ENCODE results near the gene GON7.
"Not testable (repeated sequence)": the region's sequence is repeated elsewhere in the genome, so short reads cannot be mapped to it uniquely, and the experiment has no call there.

The GON7 gene

GRCh38 chr14:93195316-93195999 lies 11.4 kb downstream of the GON7 start:
- DNase-seq = no peak

- DNase-seq = no peak
Measured at GRCh38 chr14:93186956-93187355, 19.9 kb downstream of the GON7 start.

DNA sequence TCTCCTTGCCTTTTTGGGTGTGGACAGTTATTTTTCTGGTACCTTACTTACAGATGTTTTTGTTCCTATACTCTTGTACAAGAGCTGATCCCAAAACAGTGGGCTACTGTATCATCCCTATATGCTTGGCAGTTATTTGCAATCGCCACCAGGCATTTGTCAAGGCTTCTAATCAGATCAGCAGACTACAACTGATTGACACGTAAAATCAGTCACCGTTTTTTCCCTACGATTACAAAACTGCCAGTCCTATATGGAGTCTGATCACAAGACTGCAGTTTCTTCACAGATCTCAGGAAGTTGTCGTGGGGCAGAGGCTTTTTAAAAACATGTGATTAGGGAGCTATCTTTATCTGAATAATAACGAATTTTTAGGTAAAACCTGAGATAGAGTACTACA lies 20.4 kb downstream of the GON7 start:
- no peak for DNase-seq

- no peak for DNase-seq
Measured at GRCh38 chr14:93185349-93185720, 21.5 kb downstream of the GON7 start.

- peak; percentile 93 for DNase-seq
Measured at GRCh38 chr14:93184391-93185348, 22.2 kb downstream of the GON7 start, which contains the start of the genes LYSET and MOAP1. TSS of gene LYSET (plus strand) at chr14:93185317. CDS start at chr14:93185406, 89 bp downstream. TSS of gene MOAP1 (minus strand) at chr14:93184897. CDS start at chr14:93184242, 655 bp downstream.

- no peak for DNase-seq
Measured at GRCh38 chr14:93183596-93184317, 23.1 kb downstream of the GON7 start.

GRCh38 chr14:93175492-93175891 lies 31.4 kb downstream of the GON7 start:
- no peak for DNase-seq

DNA sequence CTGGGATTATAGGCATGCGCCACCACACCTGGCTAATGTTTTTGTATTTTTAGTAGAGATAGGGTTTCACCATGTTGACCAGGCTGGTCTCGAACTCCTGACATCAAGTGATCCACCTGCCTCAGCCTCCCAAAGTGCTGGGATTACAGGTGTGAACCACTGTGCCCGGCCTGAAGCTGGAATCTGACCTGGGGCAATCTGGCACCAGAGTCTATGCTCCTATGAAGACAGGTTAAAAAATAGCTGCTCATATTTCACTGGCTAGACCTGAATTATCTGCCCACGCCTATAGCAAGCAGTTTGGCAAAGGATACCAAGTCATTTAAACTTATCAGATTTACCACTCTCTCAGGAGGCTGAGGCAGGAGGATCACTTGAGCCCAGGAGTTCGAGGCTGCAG lies 32.1 kb downstream of the GON7 start:
- not testable (repeated sequence) for DNase-seq

GRCh38 chr14:93173943-93174395 lies 32.9 kb downstream of the GON7 start:
- no peak for DNase-seq

DNA sequence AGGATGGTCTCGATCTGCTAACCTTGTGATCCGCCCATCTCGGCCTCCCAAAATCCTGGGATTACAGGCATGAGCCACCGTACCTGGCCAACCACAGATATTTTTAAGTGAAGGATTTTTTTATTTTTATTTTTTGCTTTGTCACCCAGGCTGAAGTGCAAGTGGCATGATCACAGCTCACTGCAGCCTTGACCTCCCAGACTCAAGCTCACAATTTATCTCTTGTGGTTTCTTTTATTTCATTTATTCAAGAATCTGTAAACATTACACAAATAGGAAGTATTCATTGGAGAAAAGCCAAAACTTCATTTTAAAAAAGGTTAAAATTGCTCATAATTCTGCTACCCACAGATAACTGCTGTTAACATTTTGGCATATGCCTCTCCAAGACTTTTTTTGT lies 35.5 kb downstream of the GON7 start:
- DNase-seq = no peak

DNA sequence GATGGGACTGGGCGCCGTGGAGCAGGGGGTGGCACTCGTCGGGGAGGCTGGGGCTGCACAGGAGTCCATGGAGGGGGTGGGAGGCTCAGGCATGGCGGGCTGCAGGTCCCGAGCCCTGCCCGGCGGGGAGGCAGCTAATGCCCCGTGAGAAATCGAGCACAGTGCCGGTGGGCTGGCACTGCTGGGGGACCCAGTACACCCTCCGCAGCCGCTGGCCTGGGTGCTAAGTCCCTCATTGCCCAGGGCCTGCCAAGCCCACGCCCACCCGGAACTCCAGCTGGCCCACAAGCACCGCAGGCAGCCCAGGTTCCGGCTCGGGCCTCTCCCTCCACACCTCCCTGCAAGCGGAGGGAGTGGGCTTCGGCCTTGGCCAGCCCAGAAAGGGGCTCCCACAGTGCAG lies 36.7 kb downstream of the GON7 start:
- DNase-seq = not testable (repeated sequence)

DNA sequence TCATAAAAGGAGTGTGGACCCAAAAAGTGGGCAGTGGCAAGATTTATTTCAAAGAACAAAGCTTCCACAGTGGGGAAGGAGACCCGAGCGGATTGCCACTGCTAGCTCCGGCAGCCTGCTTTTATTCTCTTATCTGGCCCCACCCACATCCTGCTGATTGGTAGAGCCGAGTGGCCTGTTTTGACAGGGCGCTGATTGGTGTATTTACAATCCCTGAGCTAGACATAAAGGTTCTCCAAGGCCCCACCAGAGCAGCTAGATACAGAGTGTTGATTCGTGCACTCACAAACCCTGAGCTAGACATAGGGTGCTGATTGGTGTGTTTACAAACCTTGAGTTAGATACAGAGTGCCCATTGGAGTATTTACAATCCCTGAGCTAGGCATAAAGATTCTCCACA lies 37.2 kb downstream of the GON7 start:
- DNase-seq = not testable (repeated sequence)

DNA sequence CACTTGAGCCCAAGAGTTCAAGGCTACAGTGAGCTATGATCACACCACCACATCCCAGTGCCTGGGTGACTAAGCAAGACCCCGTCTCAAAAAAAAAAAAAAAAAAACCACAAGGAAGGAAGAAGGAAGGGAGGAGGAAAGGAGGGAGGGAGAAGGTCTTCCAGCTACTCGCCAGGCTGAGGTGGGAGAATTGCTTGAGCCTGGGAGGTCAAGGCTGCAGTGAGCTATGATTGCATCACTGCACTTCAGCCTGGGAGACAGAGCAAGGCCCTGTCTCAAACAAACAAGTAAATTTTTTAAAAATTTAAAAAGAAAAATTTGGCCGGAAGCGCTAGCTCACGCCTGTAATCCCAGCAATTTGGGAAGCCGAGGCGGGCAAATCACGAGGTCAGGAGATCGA lies 38.3 kb downstream of the GON7 start:
- not testable (repeated sequence) for DNase-seq

DNA sequence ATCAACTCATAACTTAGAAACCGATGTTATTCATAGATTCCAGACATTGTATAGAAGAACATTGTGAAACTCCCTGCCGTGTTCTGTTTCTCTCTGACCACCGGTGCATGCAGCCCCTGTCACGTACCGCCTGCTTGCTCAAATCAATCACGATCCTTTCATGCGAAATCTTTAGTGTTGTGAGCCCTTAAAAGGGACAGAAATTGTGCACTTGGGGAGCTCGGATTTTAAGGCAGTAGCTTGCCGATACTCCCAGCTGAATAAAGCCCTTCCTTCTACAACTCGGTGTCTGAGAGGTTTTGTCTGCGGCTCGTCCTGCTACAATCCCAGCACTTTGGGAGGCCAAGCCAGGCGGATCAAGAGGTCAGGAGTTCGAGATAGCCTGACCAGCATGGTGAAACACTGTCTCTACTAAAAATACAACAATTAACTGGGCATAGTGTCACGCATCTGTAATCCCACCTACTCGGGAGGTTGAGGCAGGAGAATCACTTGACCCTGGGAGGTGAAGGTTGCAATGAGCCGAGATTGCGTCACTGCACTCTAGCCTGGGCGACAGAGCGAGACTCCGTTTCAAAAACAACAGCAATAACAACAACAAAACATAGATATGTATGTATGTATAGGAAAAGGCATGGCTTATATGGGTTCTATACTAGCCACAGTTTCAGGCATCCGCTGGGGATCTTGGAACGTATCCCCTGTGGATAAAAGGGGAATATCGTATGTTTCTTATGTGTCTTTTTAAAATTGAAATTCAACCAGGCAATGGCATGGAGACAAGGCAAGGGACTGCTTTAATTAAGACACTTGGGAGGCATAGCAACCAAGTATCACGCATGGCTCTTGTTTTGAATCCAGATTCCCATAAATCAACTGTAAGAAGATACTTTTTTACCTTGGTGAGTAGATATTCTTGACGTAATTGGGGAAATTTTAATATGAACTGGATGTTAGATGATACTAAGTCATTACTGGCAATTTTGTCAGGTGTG lies 41.3 kb downstream of the GON7 start:
- not testable (repeated sequence) for DNase-seq

DNA sequence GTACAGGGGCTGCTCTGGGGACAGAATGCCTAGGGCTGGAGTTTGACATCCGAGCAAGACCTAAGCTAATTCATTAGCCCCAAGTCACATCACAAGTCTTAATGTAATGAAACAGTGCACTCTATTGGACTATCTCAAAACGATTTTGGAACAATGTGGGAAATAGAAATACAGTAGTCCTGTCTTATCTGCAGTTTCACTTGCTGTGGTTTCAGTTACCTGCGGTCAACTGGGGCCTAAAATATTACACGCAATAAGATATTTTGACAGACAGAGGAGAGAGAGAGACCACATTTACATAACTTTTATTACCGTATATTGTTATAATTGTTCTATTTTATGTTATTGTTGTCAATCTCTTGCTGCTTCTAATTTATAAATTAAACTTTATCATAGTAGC lies 43.3 kb downstream of the GON7 start:
- DNase-seq = no peak

DNA sequence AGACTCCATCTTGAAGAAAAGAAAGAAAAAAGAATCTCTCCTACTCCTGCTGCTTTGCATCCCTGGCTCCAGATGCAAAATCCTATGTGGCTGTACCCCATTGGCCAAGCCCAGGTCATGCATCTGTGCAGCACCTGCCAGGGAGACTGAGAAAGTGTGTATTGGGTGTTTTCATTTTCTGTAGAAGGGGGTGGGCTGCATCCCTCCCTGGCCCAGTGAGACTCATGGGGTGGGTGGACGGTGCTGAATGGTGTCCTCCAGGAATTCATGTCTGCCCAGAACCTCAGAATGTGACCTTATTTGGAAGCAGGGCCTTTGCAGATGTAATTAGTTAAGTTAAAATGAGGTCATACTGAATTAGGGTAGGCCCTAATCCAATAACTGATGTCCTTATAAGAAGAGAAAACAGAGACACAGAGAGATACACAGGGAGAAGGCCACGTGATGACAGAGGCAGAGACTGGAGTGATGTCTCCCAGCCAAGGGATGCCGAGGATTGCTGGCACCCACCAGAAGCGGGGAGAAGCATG lies 45.4 kb downstream of the GON7 start:
- no peak for DNase-seq

GRCh38 chr14:93160353-93160801 lies 46.5 kb downstream of the GON7 start:
- DNase-seq = no peak

GRCh38 chr14:93159625-93160352 lies 47.1 kb downstream of the GON7 start:
- not testable (repeated sequence) for DNase-seq

DNA sequence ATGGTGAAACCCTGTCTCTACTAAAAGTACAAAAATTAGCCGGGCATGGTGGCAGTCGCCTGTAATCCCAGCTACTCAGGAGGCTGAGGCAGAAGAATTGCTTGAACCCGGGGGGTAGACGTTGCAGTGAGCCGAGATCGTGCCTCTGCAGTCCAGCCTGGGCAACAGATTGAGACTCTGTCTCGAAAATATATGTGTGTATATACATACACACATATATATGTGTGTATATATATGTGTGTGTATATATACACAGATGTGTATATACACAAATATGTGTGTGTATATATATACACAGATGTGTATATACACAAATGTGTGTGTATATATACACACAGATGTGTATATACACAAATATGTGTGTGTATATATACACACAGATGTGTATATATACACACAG lies 48.5 kb downstream of the GON7 start:
- not testable (repeated sequence) for DNase-seq

DNA sequence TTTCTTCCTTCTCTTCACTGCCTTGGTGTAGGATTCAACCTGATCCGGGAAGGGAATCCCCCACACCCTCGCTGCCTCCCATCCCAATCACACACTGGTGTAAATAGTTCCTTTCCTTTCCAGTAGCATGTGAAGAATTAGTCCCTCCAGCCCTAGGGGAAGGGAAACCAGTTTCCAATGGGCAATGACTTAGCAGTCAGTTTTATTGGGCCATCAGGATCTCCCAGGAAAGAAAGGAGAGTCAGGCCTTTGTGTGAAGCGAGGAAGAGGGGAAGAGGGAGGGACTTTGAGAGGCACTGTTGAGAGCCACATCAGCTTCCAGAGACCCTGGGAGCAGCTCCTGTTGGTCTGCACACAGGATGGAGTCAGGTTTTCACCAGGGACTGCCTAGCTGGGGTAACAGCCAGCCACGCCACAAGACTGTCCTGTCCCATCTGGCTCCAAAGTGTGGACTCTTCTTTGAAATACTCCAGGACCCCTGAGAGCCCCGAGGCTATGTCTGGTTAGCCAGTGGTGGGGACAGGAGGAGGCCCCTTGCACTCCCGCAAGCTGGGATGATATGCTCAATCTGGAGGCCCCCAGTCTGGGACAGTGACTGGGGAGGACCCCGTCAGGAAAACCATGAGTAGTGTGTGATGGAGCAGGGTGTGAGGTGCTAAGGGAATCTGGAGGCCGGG lies 50.0 kb downstream of the GON7 start:
- DNase-seq = no peak
